Activated naive CD4-positive, alpha-beta T cell treated with Interleukin-2 at 50 U/mL for 16 hours (primary cell): ENCODE results near the gene OSBPL5.
A peak's percentile ranks its signal among the peaks of the same experiment; 100 is the strongest.

Experiments
- DNase-seq: peaks from one replicate; pipeline ENCODE4 v3.0.0-alpha.2; 2020

OSBPL5 gene

DNA sequence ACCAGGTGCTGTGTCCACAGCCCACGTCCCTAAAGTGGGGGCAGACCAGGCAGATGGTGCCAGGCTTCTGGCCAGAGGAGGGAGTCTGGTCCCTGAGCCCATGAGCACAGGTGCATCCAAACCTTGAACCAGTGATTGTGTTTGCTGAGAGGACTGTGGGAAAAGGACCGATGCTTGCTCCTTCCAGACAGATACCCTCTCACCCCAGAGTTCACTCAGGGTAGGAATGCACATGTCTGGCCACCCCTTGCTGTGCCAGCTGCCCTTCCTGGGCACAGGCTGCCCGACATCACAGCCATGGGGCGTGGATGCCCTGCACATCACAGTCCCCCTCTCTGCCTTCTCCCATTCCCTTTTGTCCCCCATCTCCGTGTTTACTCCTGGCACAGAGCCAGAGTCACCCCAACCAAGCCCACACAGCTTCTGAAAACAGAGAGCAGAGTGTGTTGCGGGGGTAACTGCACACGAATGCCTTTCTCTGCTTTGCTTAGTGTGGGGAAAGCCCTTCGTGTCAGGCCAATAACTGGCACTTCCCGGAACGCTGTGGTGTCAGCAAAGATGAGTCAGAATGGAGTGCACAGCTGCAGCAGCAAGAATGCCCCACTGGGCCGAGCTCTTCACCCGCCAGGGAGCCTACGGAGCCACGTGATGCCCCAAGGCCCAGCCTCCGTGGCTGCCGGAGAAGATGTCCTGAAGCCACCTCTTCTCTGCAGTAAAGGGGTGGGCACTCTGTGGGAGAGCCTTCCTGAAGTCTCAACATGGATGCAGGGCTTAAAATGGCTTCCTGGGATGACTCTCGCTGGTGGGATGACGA is 115.5 kb downstream of the OSBPL5 start:
- peak; percentile 87 for DNase-seq

DNA sequence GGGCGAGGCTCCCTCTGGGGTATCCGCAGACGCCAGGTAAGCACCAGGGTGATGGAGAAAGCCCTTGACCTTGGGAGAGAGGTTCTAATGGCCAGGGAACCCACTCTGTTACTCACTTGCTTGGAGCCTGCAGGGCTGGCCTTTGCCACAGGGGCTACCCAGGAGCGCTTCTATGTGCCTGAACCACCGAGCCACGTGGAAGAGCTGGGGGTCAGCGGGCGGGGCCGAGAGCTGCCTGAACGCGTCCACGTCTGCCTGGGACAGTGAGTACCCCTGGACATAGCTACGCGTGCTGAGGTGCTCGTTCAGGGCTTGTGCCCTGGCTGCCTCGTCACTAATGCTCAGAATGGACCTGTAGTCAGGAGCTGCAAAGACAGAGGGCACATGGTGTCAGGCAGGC is 117.5 kb downstream of the OSBPL5 start:
- no peak for DNase-seq

DNA sequence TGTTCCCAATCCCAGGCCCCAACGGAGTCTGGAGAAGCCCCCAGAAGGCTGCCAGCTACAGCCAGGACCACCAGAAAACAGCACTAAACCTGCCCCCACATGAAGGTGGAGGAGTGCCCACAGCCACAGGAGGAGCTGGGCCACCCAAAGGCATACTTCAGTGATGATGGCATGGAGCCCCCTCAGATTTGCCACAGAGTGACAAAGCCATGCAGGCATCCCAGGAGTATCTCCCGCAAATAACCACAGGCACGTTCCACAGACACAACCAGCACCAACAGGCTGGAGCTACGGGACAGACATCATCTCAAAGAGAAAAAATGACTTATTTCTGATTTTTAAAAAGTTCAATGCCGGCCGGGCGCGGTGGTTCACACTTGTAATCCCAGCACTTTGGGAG is 118.5 kb downstream of the OSBPL5 start:
- DNase-seq = no peak

GRCh38 chr11:3046190-3046589 is 118.9 kb downstream of the OSBPL5 start:
- no peak for DNase-seq

DNA sequence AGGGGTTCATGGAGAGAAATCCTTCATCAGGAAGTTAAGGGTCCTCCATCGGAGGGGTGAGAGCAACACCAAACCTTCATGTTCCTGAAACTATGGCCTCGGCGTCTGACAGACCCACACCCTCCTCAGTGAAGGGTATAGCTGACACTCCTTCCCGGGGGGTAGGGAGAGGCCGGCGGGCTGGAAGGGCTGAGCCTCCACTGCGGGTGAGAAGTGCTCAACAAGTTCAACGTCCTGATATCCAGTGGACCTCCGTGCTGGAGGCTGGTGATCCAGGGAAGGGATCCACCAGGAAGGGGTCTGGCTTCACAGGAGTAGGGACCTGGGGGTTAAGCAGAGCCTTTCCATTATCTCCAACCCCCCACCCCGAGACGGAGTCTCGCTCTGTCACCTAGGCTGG is 120.2 kb downstream of the OSBPL5 start:
- DNase-seq = no peak

DNA sequence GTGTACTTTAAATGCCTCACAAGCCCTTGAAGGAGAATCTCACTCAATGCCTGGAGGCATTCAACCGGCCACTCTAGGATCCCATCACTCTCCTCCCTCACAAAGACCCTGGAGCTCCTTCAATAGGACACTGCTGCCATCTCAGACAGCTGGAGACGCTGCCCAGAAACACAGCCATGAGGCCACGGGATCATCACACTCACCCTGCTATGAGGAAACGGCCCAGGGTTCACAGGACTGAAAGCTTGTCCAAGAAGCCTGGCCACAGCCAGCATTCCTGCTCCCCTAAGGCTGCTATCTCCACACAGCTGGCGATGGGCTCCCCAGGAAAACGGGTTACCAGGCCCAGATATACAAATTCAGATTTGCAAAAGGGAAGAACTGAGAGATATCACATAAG is 121.1 kb downstream of the OSBPL5 start:
- DNase-seq = no peak

- no peak for DNase-seq
Measured at GRCh38 chr11:3043315-3043871, 121.7 kb downstream of the OSBPL5 start.

GRCh38 chr11:3042496-3043314 is 122.4 kb downstream of the OSBPL5 start:
- no peak for DNase-seq

DNA sequence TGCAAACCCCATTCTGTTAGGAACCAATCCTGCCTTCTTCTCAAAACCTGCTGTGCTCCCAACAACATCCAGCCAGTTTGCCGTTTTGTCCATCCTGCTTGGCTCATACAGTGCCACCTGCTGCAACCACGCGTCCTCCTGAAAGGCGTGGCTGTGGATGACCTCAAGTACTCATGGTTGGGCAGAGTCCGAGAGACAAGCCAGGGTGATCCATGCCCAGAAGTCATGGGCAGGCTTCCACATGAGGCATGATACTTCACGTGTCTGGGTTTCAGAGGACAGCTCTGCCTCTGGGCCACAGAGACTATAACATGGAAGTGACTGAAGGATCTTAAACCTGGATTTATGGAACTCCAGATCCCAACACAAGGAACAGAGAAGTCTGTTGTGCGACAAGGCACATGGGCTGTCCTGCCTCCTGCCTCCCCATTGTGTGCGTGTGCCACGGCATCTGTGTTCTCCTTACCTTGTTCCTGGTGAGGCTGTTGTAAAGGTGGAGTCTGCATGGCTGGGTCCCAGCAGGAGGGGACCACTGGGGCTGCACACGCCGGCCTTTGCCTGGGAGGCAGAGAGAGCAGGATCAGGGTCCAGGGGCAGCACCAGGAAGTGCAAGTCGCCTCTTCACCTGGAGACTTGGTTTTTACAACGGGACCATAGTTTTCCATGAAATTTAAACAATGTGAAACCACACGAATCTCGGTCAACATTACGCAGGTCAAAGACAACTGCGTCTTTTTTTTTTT is 123.2 kb downstream of the OSBPL5 start:
- DNase-seq = no peak

DNA sequence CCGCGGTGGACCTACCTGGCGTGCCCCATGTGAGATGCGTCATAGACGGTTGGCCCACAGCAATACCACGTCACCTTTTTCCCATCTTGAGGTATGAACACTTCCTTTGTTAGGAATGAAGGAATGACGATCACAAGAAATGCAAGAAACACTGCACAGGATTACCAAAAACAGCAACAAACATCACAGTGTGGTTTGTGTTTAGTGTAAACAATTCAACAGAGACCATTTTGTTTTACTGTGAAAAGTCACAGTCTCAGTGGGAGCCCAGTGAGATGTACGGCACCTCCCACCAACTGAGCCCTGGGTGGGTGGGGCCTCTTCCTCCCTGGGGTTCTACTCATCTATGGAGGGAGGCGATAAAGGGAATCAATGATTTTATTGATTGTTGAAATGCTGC is 124.2 kb downstream of the OSBPL5 start:
- no peak for DNase-seq

DNA sequence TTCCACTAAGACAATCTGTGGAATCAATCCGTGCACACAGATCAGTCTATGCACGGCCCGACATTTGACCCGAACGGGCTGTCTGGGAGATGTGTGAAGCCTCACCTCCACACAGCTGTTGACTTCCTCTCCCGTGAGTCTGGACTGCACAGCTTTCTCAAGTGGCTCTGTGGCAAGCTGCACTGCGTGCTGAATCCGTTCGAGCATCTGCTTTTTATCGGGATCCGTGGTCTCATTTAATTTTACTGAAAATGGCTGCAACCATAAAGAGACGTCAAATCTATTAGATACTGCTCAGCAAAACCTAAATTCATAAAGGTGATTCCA is 127.2 kb downstream of the OSBPL5 start:
- no peak for DNase-seq
